Measurements from ENCODE around the gene ASIC2.

The ASIC2 gene

DNA sequence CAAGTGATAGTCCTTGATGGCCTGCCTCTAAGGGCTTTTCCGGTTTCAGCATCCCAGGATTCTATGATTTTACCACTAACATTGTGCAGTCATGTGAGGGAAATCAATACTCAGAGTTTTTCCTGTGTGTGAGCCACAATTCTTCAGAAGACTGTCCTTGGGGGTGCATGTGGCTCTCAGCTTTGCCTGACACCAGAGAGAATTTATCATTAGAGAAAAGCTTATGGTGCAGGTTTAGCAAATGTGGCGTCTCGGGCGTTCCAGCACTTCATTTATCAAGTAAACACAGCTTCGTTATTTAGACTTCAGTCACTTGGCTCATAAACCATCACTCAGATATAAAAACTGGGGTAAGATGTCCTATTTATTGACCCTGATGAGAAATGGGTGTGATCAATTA is 238.7 kb downstream of the ASIC2 start:
- Histone ChIP-seq H3K4me3 (ENCODE audit: low read depth in 1 of 2, low read length in 2 of 2) (no peak overlapping the region), H3K27me3 (ENCODE audit: low read depth, low read length) (peaks cover 4% of the 10 kb centered on the region)

DNA sequence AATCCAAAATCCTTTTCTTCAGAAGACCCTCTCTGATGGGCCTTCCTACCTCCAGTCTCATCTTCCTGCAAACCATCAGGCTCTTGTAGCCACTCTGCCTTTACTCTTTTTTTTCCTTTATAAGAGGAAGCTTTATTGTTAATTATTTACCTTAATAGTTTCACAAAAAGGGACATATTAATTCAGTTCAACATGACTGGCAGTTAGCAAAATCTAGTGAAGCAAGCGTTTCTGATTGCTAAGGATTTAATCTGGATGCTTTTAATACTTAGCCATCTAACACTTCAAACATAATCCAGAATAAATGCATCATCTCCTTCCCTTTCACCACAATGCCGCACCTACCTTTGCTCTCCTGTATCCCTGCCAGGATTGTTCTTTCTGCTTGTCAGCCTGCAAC is 239.4 kb downstream of the ASIC2 start:
- no peak overlapping the region for H3K4me3 ChIP-seq (ENCODE audit: low read depth in 1 of 2, low read length in 2 of 2)
- no peaks in the 10 kb centered on the region for H3K9me3 ChIP-seq (ENCODE audit: control insufficient read depth in 1 of 2, low read length in 2 of 2)
- no peaks in the 10 kb centered on the region for H3K36me3 ChIP-seq (ENCODE audit: control insufficient read depth in 1 of 2, insufficient read depth in 2 of 2, low read length in 2 of 2)
- H3K27me3 ChIP-seq (ENCODE audit: low read depth, low read length) = peaks cover 4% of the 10 kb centered on the region
- no peak overlapping the region for H3K27ac ChIP-seq (ENCODE audit: low read length)
- H3K4me1 ChIP-seq (ENCODE audit: control insufficient read depth in 1 of 2, insufficient read depth in 2 of 2, low read length in 2 of 2) = no peaks in the 10 kb centered on the region

More for the DNA sequence above, 238.7 kb downstream of the ASIC2 start:
- H3K27ac ChIP-seq (ENCODE audit: low read length) = no peak overlapping the region
- H3K36me3 ChIP-seq (ENCODE audit: control insufficient read depth in 1 of 2, insufficient read depth in 2 of 2, low read length in 2 of 2) = no peaks in the 10 kb centered on the region
- H3K4me1 ChIP-seq (ENCODE audit: control insufficient read depth in 1 of 2, insufficient read depth in 2 of 2, low read length in 2 of 2) = no peaks in the 10 kb centered on the region
- no peaks in the 10 kb centered on the region for H3K9me3 ChIP-seq (ENCODE audit: control insufficient read depth in 1 of 2, low read length in 2 of 2)

DNA sequence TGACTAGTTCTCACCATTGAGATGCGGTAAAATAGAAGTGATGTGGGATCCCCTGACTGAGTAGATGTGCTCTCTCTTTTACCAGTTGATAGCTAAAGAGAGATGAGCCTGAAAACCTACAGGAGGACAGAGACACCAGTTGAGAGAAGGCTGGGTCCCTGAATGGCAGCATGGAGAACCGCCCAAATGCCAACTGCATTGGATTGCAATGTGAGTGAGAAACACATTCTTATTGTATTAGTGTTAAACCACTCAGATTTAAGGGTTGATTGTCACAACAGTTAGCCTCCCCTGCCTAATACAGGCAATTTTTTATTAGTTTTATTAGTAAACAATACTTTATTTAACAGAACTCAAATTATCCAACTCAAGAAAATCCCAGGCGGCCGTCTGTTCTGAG is 240.2 kb downstream of the ASIC2 start:
- Histone ChIP-seq H3K27me3 (ENCODE audit: low read depth, low read length) (peaks cover 4% of the 10 kb centered on the region), H3K27ac (ENCODE audit: low read length) (no peak overlapping the region), H3K36me3 (ENCODE audit: control insufficient read depth in 1 of 2, insufficient read depth in 2 of 2, low read length in 2 of 2) (no peaks in the 10 kb centered on the region), H3K9me3 (ENCODE audit: control insufficient read depth in 1 of 2, low read length in 2 of 2) (no peaks in the 10 kb centered on the region), H3K4me1 (ENCODE audit: control insufficient read depth in 1 of 2, insufficient read depth in 2 of 2, low read length in 2 of 2) (no peaks in the 10 kb centered on the region), H3K4me3 (ENCODE audit: low read depth in 1 of 2, low read length in 2 of 2) (no peak overlapping the region)

DNA sequence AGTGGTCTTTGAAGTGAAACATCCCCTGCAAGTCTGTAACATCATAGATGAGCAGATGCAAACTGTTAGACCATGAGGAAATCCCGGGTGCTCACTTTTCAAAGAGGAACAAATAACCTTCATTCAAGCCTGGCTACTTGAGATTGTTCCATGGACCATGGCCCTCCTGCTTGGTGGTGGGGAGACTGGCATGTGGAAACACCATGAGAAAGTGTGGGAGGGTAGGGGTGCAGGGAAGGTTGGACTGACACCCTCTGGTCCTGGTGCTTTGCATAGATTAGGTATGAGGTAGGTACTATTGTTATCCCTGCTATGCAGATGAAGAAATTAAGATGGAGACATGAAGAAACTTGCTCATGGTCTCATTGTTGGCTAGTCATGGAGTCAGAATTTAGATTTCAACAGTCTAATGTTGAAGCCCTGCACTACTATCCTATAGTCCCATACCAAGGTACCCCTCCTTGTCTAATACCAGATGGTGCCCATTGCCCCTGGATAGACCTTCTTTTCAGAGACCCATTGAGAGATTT is 242.4 kb downstream of the ASIC2 start:
- Histone ChIP-seq H3K9me3 (ENCODE audit: control insufficient read depth in 1 of 2, low read length in 2 of 2) (no peaks in the 10 kb centered on the region), H3K27me3 (ENCODE audit: low read depth, low read length) (peaks cover 4% of the 10 kb centered on the region), H3K4me1 (ENCODE audit: control insufficient read depth in 1 of 2, insufficient read depth in 2 of 2, low read length in 2 of 2) (no peaks in the 10 kb centered on the region), H3K27ac (ENCODE audit: low read length) (no peak overlapping the region), H3K4me3 (ENCODE audit: low read depth in 1 of 2, low read length in 2 of 2) (no peak overlapping the region), H3K36me3 (ENCODE audit: control insufficient read depth in 1 of 2, insufficient read depth in 2 of 2, low read length in 2 of 2) (no peaks in the 10 kb centered on the region)

DNA sequence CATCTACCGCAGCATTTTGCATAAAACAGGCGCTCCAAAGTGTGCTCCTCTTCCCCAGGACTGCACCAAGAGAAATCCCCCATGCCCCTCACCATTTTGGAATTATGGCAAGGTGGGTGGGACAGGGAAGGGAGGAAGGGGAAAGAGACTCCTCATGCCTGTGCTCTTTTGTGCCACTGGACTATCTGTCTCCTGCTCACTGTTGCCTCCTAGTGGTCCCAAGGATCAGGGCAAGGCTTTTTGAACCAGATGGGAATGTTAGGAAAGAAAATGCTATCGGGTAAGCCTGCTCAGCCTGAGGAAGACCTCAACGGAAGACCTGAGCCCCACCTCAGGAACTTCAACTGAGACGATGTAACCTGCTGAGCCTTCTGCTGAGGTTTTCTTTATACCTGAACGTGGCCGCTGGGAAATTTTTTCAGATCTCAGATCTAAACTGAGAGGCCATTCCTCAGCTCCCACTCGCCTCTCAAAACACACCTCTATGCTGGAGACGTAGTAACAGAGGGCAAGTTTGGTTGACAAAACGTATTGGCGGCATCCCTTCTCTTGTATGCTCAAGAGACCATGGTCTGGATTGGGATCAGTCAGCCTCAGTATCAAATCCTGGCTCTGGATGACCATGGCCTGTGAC is 243.2 kb downstream of the ASIC2 start:
- no peaks in the 10 kb centered on the region for H3K36me3 ChIP-seq (ENCODE audit: control insufficient read depth in 1 of 2, insufficient read depth in 2 of 2, low read length in 2 of 2)
- H3K4me3 ChIP-seq (ENCODE audit: low read depth in 1 of 2, low read length in 2 of 2) = no peak overlapping the region
- no peaks in the 10 kb centered on the region for H3K9me3 ChIP-seq (ENCODE audit: control insufficient read depth in 1 of 2, low read length in 2 of 2)
- H3K27me3 ChIP-seq (ENCODE audit: low read depth, low read length) = peaks cover 4% of the 10 kb centered on the region
- no peaks in the 10 kb centered on the region for H3K4me1 ChIP-seq (ENCODE audit: control insufficient read depth in 1 of 2, insufficient read depth in 2 of 2, low read length in 2 of 2)
- H3K27ac ChIP-seq (ENCODE audit: low read length) = no peak overlapping the region

DNA sequence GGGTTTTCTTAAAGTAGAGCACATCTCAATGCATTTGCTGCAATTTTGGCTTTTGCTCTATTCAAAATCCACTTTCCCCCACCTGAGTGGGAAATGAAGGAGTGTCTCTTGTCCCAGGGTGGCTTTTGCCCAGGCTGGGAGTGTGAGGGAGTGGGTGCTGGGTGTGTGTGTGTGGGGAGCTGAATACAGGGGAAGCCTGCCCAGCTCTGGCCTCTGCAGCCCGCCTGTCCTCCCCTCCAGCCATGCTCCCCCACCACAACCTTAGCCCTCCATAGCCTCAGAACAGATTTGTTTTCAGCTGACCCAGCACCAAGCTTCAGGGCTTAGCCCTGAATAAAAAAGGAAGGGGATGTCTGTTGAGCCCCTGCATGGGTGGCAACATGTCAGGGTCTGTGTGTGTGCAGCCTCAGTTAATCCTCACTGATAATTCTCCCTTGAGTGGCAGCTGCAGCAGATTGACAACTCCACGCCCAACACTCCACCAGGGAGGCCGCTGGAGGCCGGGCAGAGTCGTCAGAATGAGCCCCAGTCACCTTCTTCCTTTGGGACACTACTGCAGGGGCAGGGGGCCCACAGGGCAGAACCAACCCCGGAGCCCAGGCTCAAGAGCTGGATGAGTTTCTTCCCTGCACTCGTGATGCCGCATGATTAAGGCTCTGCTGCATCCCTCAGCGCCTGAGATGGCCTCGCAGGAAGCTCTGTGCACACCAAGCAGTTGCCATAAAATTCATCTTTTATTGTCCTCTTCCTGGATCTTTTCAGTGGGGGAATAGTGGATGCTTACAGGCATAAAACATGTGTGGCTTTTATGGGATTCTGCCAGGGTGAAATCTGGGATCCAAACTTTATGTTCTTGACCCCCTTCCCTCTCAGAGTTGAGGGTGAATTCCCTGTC is 246.5 kb downstream of the ASIC2 start:
- no peaks in the 10 kb centered on the region for H3K4me1 ChIP-seq (ENCODE audit: control insufficient read depth in 1 of 2, insufficient read depth in 2 of 2, low read length in 2 of 2)
- H3K9me3 ChIP-seq (ENCODE audit: control insufficient read depth in 1 of 2, low read length in 2 of 2) = no peaks in the 10 kb centered on the region
- no peak overlapping the region for H3K4me3 ChIP-seq (ENCODE audit: low read depth in 1 of 2, low read length in 2 of 2)
- H3K27ac ChIP-seq (ENCODE audit: low read length) = no peak overlapping the region
- H3K36me3 ChIP-seq (ENCODE audit: control insufficient read depth in 1 of 2, insufficient read depth in 2 of 2, low read length in 2 of 2) = no peaks in the 10 kb centered on the region
- H3K27me3 ChIP-seq (ENCODE audit: low read depth, low read length) = peaks cover 4% of the 10 kb centered on the region

DNA sequence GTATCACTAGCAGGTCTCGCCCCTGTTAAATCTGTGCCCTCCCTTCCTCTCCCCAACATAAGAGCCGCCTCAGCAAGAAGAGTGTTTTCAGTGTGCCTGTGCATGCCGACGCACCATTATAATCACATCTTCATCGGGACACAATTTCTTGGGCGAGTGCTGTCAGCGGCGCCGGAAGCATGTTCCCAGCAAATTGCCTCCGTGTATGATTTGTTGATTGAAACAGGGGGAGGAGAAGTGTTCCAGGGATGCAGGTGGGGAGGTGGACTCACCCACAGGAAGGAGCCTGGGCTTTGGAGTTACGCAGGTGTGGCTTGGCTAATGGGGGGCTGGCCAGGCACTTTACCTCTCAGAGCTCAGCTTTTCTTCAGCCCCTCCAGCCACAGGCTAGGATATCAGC is 247.9 kb downstream of the ASIC2 start:
- H3K4me3 ChIP-seq (ENCODE audit: low read depth in 1 of 2, low read length in 2 of 2) = no peak overlapping the region
- H3K9me3 ChIP-seq (ENCODE audit: control insufficient read depth in 1 of 2, low read length in 2 of 2) = no peaks in the 10 kb centered on the region
- H3K36me3 ChIP-seq (ENCODE audit: control insufficient read depth in 1 of 2, insufficient read depth in 2 of 2, low read length in 2 of 2) = no peaks in the 10 kb centered on the region
- no peaks in the 10 kb centered on the region for H3K4me1 ChIP-seq (ENCODE audit: control insufficient read depth in 1 of 2, insufficient read depth in 2 of 2, low read length in 2 of 2)
- H3K27ac ChIP-seq (ENCODE audit: low read length) = no peak overlapping the region
- H3K27me3 ChIP-seq (ENCODE audit: low read depth, low read length) = peaks cover under 1% of the 10 kb centered on the region

DNA sequence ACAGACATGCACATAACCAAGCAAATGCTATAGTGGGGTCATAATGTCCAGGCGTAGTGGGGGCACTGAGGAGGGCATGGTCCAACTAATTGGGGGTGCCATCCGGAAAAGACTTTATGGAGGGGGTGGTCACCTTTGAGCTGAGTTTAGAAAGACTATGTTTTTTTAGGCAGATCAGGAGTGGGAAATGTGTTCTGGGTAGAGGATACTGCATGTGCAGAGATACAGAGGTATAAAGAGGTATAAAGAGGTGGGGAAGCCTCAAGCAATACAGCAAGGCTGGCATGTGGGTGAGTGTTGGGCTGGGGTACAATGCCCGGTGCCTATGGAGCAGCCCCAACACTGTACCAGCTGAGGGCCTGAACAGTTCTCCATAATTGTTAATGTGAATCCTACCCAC is 248.3 kb downstream of the ASIC2 start:
- no peak overlapping the region for H3K27ac ChIP-seq (ENCODE audit: low read length)
- H3K36me3 ChIP-seq (ENCODE audit: control insufficient read depth in 1 of 2, insufficient read depth in 2 of 2, low read length in 2 of 2) = no peaks in the 10 kb centered on the region
- H3K4me3 ChIP-seq (ENCODE audit: low read depth in 1 of 2, low read length in 2 of 2) = no peak overlapping the region
- no peaks in the 10 kb centered on the region for H3K27me3 ChIP-seq (ENCODE audit: low read depth, low read length)
- H3K4me1 ChIP-seq (ENCODE audit: control insufficient read depth in 1 of 2, insufficient read depth in 2 of 2, low read length in 2 of 2) = no peaks in the 10 kb centered on the region
- H3K9me3 ChIP-seq (ENCODE audit: control insufficient read depth in 1 of 2, low read length in 2 of 2) = no peaks in the 10 kb centered on the region

DNA sequence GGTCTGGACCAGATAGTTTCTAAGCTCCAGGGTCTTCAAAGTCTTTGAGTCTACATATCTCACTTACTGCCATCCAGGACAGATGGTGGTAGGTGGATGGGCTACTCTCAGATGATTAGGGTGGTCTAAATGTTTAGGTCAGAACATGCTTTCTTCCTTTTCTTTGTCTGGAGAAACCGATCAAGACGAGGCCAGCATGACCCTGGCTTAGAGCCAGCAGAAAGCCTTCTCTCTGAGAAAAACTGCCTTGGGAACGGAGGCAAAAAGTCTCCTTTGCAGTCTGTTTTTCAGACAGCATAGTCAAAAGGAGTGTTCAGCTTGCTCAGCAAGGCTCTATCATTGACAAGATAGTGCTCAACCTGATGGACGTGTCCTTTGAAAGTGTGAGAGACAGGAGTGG is 252.6 kb downstream of the ASIC2 start:
- Histone ChIP-seq H3K4me1 (ENCODE audit: control insufficient read depth in 1 of 2, insufficient read depth in 2 of 2, low read length in 2 of 2) (no peaks in the 10 kb centered on the region), H3K36me3 (ENCODE audit: control insufficient read depth in 1 of 2, insufficient read depth in 2 of 2, low read length in 2 of 2) (no peaks in the 10 kb centered on the region), H3K27ac (ENCODE audit: low read length) (no peak overlapping the region), H3K27me3 (ENCODE audit: low read depth, low read length) (no peaks in the 10 kb centered on the region), H3K4me3 (ENCODE audit: low read depth in 1 of 2, low read length in 2 of 2) (no peak overlapping the region), H3K9me3 (ENCODE audit: control insufficient read depth in 1 of 2, low read length in 2 of 2) (no peaks in the 10 kb centered on the region)

DNA sequence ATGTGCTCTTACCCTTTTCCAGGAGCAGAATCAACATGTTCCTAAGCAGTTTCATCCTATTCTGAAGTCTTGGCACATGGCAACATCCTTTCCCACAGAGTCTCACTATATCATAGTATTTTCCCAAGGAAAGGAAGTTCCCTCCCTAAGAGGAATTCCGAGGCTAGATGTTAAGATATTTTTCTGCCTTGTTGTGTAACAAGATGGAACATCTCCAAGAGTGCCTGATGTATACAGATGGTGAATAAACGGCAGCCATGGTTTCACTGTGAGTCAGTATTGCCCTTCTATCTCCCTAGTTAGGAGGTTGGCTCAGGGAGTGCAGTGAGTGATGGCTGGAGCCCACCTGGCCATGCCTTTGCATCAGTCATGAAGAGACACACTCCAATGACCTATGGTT is 253.2 kb downstream of the ASIC2 start:
- Histone ChIP-seq H3K4me1 (ENCODE audit: control insufficient read depth in 1 of 2, insufficient read depth in 2 of 2, low read length in 2 of 2) (no peaks in the 10 kb centered on the region), H3K9me3 (ENCODE audit: control insufficient read depth in 1 of 2, low read length in 2 of 2) (no peaks in the 10 kb centered on the region), H3K27ac (ENCODE audit: low read length) (no peak overlapping the region), H3K4me3 (ENCODE audit: low read depth in 1 of 2, low read length in 2 of 2) (no peak overlapping the region), H3K27me3 (ENCODE audit: low read depth, low read length) (no peaks in the 10 kb centered on the region), H3K36me3 (ENCODE audit: control insufficient read depth in 1 of 2, insufficient read depth in 2 of 2, low read length in 2 of 2) (no peaks in the 10 kb centered on the region)

DNA sequence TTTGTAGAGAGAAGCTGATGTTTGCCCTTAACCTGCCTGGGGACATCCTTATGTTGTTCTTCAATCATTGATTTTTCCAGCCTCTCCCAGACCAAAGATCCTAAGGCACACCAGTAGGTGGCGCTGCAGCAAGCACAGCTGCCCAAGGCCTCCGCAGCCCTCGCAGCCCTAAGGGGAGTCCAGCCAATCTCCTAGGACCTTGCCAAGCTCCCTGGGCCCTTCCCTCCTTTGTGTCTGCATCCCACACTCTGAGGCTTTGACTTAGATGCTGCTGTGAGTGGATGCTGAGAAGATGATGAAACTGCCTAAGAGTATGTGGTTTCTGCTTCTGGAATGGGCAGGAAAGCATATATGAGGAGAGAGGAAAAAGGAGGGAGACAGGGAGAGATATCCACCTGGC is 254.4 kb downstream of the ASIC2 start:
- no peaks in the 10 kb centered on the region for H3K9me3 ChIP-seq (ENCODE audit: control insufficient read depth in 1 of 2, low read length in 2 of 2)
- H3K36me3 ChIP-seq (ENCODE audit: control insufficient read depth in 1 of 2, insufficient read depth in 2 of 2, low read length in 2 of 2) = no peaks in the 10 kb centered on the region
- H3K27ac ChIP-seq (ENCODE audit: low read length) = no peak overlapping the region
- H3K4me3 ChIP-seq (ENCODE audit: low read depth in 1 of 2, low read length in 2 of 2) = no peak overlapping the region
- H3K4me1 ChIP-seq (ENCODE audit: control insufficient read depth in 1 of 2, insufficient read depth in 2 of 2, low read length in 2 of 2) = no peaks in the 10 kb centered on the region
- no peaks in the 10 kb centered on the region for H3K27me3 ChIP-seq (ENCODE audit: low read depth, low read length)

Measured in muscle layer of duodenum (tissue), 2 donors.